Activated naive CD8-positive, alpha-beta T cell treated with anti-CD3 and anti-CD28 coated beads, Interleukin-2, amount 50 U/mL, for 16 hours (primary cell): ENCODE data around the gene RBM23.
"Not testable (repeated sequence)": the region's sequence is repeated elsewhere in the genome, so short reads cannot be mapped to it uniquely, and the experiment has no call there.

ENCODE experiments used
- DNase-seq: peaks from one replicate; pipeline ENCODE4 v3.0.0-alpha.2; 2020; ENCODE audit warnings: low read depth, low spot score

RBM23 gene

DNA sequence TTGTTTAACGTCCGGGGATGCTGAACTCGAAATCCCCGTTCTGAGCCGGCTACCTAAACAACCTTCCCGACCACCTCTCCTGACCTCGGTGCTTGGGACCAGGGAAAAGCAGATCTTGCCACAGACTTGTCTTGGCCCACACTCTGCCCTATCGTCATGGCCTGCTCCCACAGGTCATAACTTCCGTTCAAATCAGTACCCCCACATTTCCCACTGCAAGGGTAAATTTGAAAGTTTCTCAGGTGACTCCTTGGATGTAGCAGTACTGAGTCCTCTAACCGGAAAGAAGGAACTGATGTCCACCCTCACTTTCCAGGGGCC, 612 bp upstream of the RBM23 start:
- no peak for DNase-seq

DNA sequence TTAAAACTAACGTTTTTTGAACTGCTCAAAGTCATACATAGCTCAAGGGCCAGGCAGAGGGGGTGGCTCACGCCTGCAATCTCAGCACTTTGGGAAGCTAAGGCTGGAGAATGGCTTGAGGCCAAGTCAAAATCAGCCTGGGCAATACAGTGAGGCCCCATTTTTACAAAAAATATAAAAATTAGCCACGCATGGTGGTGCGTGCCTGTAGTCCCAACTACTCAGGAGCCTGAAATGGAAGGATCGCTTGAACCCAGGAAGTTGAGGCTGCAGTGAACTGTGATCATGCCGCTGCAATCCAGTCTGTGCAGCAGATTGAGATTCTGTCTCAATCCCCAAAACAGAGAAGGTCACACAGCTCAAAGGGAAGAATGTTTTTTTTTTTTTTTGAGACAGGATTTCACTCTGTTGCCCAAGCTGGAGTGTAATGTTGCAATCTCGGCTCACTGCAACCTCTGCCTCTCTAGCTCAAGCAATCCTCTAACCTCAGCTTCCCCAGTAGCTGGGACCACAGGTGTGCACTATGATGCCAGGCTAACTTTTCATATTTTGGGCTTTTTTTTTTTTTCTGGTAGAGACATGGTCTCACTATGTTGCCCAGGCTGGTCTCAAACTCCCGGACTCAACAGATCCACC, 2.9 kb downstream of the RBM23 start:
- no peak for DNase-seq

DNA sequence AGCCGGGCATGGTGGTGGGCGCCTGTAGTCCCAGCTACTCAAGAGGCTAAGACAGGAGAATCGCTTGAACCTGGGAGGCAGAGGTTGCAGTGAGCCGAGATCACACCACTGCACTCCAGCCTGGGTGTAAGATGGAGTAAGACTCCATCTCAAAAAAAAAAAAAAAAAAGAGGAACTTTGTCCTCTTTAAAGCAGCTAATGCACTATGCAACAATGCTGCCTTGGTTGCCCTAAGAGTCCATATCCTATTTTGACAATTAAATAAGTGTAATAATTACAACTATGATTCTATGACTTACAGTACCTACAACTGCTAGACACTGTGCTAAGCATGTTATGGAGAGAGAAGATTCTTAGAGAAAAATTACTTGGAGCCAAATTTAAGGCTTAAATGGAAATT, 4.1 kb downstream of the RBM23 start:
- DNase-seq, result not testable (repeated sequence)

DNA sequence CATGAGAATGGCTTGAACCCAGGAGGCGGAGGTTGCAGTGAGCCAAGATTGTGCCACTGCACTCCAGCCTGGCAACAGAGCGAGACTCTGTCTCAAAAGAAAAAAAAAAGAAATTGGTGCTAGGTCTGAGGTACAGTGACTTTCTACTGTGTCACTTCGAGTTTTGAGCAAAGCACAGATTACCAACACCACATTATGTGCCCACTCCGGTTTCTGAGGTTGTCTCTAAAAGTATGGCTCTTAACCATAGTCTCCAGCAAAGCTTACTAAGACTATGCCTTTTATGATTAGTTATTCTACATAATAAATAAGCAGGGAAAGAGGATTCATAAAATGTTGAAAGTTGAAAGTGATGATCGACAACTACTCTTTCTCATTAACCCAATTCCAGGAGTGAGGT, 8.0 kb downstream of the RBM23 start:
- no peak for DNase-seq

DNA sequence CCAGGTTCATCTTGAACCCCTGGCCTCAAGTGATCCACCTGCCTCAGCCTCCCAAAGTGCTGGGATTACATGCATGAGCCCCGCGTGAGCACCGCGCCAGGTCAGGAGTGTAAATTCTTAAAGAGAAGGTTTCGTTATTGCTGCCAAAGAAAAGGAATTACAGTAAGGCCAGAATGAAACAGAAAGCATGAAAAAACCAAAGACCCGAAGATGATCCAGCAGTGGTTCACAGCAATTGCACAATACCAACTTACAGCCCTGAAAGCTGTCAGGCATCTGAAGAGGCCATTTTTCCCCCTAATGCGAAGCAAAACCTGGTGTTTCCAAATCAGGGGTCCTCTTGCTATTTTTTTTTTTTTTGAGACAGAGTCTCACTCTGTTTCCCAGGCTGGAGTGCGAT, 10.3 kb downstream of the RBM23 start:
- DNase-seq, result no peak

DNA sequence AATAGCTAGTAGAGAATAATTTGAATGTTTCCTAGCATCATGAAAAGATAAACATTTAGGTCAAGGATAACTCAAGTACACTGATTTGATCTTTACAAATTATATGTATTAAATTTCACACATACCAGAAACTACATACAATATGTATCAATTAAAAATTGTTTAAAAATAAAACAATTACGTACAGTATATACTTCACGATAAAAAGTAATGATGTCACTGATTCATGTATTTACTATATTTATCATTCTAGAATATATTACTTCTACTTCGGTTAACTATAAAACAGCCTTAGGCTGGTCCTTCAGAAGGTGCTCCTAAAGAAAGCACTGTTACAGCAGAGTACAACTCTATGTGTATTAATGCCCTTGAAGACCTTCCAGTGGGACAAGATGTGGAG, 11.5 kb downstream of the RBM23 start:
- no peak for DNase-seq

DNA sequence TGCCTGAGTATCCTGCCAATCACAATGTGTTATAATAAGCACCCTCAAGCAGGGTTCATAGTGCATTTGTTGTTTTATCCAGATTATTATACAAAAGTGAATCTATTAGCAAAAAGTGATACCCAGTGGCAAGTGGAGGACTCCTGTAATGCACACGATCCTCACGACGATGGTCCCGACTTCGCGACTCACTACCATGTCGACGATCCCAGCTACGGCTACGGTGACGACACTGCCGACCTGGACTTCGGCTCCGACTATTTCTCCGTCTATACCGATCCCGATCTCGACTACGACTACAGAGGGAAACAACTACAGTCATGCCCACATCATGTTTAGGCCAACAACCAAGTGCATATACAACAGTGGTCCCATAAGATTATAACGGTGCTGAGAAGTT, 12.9 kb downstream of the RBM23 start:
- DNase-seq, result no peak

DNA sequence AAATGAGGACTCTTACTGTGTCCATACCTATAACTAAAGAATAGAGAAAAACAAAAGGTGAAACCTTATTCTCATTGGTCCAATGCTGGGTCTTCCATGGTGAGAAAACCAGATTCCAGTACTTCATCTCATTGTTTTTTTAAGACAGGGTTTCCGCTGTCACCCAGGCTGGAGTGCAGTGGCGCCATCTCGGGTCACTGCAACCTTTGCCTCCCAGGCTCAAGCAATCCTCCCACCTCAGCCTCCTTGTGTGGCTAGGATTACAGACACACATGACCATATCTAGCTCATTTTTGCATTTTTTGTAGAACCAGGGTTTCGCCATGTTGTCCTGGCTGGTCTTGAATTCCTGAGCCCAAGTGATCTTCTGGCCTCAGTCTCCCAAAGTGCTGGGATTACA, 13.3 kb downstream of the RBM23 start:
- no peak for DNase-seq

DNA sequence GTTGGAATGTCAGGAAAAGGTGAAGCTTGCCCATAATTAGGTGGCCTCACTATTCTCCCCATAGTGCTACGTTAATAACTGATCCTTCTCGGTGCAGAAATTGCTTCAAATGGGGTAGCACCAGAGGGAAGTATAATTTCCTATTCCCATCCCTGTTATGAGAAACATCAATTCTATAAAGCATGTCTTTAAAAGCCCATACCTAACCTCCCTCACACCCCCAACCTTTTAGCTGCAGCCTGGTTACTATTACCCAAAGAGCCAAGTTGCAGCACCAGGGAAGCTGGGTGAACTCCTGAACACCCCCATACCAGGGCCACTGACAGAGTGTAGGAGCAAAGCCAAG, 15.2 kb downstream of the RBM23 start:
- no peak for DNase-seq

DNA sequence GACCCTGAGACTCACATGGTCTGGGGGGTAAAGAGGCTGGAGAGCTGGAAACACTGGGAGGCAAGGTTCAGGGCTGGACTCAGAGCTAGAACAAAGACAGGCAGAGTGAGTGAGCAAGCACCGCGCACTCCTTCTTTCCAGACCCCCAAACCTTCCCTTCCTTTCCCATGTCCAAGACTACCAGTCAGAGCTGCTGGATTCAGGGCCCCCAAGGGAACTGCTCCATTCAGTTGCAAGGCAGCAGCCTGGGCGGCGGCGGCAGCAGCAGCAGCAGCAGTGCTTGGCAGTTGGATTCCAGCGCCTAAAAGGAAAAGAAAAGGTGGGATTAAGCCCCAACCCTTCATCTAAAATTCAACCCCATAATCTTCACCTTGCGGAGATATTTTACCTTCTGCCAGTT, 17.1 kb downstream of the RBM23 start:
- no peak for DNase-seq

DNA sequence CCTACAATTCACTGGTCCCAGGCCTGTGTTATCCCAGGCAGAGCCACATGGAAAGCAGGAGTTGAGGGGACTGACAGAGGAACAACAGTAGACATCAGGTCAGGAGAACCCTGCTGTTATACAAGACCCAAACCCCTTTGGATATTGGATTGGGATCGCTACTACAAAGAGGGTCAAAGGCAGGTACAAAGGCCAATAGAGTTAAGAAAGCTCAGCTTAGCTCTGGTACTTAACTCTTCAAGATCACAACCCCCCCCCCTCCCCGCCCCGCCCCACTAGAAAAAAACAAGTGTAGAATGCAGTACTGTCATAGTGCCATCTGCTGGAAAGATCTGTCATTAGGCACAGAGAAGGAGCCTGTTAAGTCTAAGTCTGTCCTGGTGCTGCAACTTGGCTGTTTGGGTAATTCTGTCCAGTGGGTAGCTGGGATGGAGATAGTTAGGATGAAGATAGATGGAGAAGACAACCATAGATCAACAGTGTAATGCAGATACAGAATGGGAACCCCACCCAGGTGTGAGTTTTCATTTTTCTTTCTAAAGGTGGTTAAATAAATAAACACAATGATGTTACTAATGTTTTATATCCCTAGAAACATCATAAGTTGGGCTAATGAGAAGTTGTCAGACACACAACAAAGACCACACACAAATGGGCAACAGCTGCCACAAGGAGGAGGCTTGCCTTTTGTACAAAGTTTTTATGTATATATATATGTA, 18.7 kb downstream of the RBM23 start:
- no peak for DNase-seq

DNA sequence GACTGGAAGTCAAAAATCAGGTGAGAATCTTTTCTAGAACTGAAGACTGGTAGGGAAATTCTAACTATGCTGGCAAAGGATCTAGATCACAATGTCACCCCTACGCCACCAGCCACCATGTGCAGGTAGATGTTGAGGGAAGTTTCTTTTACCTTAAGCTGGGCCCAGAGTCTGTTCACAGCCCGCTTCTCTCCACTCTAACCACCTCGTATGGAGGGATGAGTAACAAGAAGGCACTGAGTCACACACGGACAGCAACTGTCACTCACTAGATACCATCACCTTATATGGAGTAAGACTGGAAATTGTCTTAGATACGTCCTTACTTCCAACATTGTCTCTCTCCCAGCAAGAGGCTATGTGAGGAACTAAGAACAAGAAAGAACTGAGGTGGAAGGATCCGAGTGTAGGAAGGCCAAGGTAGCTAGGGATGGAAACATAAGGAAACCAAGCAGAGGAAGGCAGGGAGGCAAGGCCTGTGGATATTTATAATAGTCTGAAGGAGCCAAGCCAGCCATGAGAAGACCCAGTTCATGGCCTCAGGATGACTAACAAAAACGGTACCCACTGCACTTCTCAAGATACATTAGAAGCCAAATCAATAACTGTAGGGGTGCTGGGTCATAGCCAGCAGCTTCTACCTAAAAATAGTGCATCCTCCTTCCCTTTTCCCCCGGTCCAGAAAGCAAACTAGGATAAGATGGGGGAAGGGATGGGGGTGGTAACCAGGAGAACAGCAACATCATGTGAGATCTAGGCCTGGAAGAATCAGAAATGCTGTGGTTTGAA, 20.5 kb downstream of the RBM23 start:
- DNase-seq, result no peak

DNA sequence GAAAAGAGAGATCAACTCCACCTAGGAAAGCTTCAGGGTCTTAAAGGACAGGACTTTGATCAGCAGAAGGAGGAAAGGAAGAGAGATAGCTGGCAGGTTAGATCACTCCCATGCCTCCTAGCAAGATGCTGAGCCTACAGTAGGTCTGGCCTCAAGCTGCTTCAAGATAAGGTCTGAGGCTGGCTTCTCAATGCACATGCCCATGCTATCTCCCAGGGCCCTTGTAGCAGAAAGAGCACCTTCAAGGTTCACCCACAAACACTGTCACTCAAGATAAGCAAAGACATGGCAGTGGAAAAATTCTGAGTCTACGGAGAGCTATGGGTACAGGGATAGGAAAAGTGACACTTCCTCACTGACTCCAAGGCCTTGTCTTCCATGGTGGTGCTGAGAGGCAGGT, 21.6 kb downstream of the RBM23 start:
- DNase-seq, result no peak

DNA sequence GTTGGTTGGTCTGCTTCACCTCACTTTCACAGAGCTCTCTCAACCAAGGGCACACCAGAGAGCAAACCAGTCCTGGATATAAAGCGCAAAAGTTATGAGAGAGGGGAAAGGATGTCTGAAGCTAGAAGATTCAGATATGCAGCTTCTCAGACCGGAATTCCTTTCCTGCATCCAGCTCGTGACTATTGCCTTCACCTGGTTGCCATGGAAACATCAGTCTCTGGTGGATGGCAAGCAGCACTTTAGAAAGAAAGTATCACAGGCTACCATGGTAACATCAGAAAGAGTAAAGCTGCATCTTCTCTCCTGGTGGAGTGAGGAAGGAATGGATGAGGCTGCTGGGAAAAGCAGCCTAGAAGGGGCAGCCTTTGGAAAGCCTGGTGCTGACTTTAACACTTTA, 22.2 kb downstream of the RBM23 start:
- DNase-seq, result no peak

DNA sequence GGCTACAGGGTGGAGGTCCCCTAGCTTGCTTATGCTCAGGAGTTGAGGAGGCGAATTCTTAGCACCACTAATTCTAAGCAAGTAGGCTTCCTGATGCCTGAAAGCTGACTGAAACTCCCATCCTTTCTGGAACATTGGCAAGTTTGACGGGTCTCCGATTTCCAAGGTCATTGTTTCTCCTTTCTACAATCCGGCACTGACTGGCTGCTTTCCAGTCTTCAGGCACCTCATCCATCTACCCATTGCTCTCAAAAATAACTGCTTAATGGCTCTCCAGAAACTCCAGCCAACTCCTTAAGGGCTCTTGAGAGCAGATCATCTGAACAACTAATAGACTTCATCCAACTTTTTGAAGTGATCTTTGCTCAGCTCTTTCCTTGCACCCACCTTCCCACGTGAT, 22.6 kb downstream of the RBM23 start:
- no peak for DNase-seq

DNA sequence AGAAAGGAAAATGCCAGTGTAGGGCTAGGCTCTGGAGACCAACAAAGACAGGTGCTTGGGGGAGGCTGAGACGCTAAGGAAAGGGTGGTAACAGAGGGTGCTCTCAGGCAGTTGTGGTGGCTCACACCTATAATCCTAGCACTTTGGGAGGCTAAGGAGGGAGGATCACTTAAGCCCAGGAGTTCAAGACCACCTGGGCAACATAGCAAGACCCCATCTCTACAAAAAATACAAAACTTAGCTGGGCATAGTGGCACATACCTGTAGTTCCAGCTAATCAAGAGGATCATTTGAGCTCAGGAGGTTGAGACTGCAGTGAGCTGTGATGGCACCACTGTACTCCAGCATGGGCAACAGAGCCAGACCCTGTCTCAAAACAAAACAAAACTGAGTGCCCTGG, 23.5 kb downstream of the RBM23 start:
- no peak for DNase-seq

DNA sequence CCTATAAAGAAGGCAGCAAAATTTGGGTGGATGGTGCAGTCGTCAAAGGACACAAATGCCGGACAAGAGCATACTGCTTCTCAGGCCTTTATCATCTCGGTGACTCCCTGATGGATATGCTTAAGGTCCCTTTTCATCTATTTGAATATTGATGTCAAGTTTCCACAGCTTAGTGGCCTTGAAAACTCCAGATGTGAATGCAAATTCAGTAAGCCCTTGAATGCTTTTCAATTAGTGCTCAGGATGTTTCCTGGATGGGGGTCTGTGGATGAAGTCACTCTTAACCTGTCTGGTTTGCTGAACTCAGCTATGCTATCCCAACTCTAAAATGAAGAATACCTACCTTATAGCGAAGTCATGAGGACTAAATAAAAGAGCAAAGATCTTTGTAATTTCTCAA, 25.2 kb downstream of the RBM23 start:
- no peak for DNase-seq

DNA sequence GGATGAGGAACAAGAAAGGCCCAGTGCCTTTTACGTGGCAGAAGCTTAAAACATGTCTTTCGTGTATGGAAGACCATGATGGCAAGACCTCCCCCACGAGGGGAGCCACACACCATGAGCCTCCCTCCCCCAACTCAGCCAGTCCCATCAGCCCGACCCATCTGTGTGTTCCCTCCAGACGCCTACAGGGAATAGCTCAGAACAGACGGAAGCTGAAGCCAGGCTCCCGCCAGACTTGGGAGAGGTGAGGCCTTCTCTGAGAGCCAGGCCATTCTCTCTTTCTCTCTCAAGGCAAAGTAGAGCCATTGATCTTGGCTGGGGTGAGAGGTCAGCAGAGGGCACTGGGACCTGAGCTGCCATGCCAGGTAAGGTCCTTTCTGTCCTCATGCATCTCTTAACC, 26.5 kb downstream of the RBM23 start:
- no peak for DNase-seq

DNA sequence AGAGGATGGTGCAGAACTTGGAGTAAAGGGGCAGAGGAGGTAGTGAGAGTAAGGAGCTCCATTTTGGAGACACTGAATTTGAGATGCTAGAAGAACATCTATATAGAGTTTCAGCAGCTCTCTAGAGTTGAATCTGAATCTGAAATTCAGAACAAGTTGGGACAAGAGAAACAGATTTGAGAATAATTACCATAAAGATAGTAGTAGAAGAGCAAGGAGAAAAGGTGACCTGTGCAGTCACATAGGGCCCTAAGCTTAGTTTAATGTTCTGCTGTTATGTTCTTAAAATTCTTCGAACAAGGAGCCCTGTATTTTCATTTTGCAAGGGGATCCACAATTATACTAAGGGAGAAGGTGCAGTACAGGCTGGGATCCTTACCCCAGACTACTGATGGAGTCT, 28.5 kb downstream of the RBM23 start:
- no peak for DNase-seq

DNA sequence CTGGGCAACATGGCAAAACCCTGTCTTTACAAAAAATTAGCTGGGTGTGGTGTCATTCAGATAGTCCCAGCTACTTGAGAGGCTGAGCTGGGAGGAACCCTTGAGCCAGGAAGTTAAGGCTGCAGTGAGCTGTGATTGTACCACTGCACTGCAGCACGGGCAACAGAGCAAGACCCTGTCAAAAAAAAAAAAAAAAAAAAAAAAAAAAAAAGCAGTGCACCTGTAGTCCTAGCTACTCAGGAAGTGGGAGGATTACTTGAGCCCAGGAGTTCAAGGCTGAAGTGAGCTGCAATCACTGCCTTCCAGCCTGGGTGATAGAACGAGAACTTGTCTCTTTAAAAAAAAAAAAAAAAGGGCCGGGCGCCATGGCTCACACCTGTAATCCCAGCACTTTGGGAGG, 30.3 kb downstream of the RBM23 start:
- no peak for DNase-seq

DNA sequence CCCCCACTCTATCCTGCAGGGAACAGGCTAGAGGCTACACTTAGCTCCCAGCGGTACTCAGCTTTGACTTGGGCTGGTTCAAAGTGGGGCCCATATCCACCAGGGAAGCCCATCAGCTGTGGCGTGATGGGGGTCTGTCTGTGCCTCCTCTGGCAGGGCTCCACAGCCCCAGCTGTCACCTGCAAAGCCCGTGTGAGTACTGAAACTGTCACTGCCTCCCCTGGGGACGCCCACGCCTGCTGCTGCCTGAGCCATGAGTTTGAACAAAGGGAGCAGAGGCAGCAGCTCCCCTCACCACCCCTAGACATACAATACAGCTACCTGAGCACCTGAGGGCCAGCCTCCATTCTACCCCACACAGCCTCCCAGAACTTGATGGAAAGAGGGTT, 31.0 kb downstream of the RBM23 start:
- DNase-seq, result peak; percentile 30

DNA sequence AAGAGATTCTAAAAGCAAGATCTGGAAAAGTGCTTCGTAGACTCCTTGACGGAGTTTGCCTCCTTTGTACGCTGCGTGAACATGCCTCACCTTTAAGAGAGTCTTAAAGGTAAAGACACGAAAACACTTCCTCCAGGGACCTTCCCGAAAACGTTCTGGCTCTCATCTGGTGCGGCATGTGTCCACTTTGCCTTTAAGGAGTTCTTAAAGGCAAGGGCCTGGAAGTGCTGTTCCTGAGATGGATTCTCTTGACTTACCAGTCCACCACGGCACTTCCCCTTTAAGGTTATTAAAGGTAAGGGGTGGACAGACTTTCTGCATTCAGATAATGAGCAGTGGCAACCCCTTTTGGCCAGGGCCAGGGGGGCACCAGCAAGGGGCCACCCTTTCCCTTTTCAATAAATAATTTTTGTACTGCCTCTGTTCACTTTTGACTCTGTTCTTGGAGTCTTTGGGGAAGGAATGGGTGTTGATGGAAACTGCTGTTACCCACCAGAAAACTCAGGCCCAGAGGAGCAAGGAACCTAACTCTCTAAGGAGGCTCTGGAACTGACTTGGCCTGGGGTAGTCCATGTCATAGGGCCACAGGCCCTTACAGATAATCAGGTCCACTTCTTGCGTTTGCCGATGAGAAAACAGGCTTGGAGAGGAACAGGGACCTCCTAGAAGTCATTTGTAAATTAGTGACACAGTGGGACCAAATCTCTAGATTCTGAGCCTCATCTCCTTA, 31.5 kb downstream of the RBM23 start:
- no peak for DNase-seq
